HUES48 (cell line): ENCODE results near the gene YWHAB.
"Not testable (repeated sequence)": the region's sequence is repeated elsewhere in the genome, so short reads cannot be mapped to it uniquely, and the experiment has no call there.

ENCODE experiments used
- H3K27ac ChIP-seq: one replicate; pipeline ENCODE4 v1.7.0; 2013; ENCODE audit warnings: low read depth, low read length, inconsistent platforms
- H3K27me3 ChIP-seq: 2 replicates; pipeline ENCODE4 v1.6.1; 2013; ENCODE audit warnings: mild to moderate bottlenecking, low read length; ENCODE audit not compliant: control insufficient read depth, insufficient read depth
- H3K36me3 ChIP-seq: 2 replicates; pipeline ENCODE4 v1.6.1; 2013; ENCODE audit warnings: low read length; ENCODE audit not compliant: control insufficient read depth, insufficient read depth
- H3K4me1 ChIP-seq: 2 replicates; pipeline ENCODE4 v1.6.1; 2013; ENCODE audit warnings: mild to moderate bottlenecking, low read length; ENCODE audit not compliant: control insufficient read depth, insufficient read depth
- H3K4me3 ChIP-seq: 2 replicates; pipeline ENCODE4 v1.5.1; 2013; ENCODE audit warnings: mild to moderate bottlenecking, low read depth, low read length
- H3K9ac ChIP-seq: 2 replicates; pipeline ENCODE4 v1.6.1; 2013; ENCODE audit warnings: mild to moderate bottlenecking, low read depth, low read length, moderate library complexity
- H3K9me3 ChIP-seq: 2 replicates; pipeline ENCODE4 v1.6.1; 2013; ENCODE audit warnings: low read length; ENCODE audit not compliant: control insufficient read depth, insufficient read depth

Gene YWHAB

DNA sequence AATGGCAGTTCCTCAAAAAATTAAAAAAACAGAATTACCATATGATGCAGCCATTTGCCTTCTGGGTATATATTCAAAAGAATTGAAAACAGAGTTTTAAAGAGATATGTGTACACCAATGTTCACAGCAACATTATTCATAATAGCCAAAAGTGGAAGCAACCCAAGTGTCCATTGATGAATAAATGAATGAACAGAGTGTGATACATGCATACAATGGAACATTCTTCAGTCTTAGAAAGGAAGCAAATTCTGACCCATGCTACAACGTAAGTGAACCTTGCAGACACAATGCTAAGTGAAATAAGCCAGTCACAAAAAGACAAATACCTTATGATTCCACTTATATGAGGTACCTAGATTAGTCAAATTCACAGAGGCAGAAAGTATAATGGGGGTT is 34.7 kb upstream of the YWHAB start:
- H3K9ac ChIP-seq = no peak overlapping the region
- no peaks in the 10 kb centered on the region for H3K36me3 ChIP-seq
- no peak overlapping the region for H3K4me3 ChIP-seq
- H3K4me1 ChIP-seq = peaks cover 5% of the 10 kb centered on the region
- no peak overlapping the region for H3K27ac ChIP-seq
- H3K27me3 ChIP-seq = no peaks in the 10 kb centered on the region
- H3K9me3 ChIP-seq = no peaks in the 10 kb centered on the region

GRCh38 chr20:44851545-44851944 is 34.0 kb upstream of the YWHAB start:
- no peak overlapping the region for H3K9ac ChIP-seq
- no peak overlapping the region for H3K4me3 ChIP-seq
- no peak overlapping the region for H3K27ac ChIP-seq
- no peaks in the 10 kb centered on the region for H3K36me3 ChIP-seq
- peaks cover 5% of the 10 kb centered on the region for H3K4me1 ChIP-seq
- H3K9me3 ChIP-seq = no peaks in the 10 kb centered on the region
- no peaks in the 10 kb centered on the region for H3K27me3 ChIP-seq

GRCh38 chr20:44856442-44856841 is 29.1 kb upstream of the YWHAB start:
- Histone ChIP-seq H3K9me3 (no peaks in the 10 kb centered on the region), H3K9ac (no peak overlapping the region), H3K36me3 (no peaks in the 10 kb centered on the region), H3K4me1 (no peaks in the 10 kb centered on the region; the same call in 1 of the 2 replicates), H3K27ac (no peak overlapping the region), H3K27me3 (no peaks in the 10 kb centered on the region), H3K4me3 (no peak overlapping the region)

DNA sequence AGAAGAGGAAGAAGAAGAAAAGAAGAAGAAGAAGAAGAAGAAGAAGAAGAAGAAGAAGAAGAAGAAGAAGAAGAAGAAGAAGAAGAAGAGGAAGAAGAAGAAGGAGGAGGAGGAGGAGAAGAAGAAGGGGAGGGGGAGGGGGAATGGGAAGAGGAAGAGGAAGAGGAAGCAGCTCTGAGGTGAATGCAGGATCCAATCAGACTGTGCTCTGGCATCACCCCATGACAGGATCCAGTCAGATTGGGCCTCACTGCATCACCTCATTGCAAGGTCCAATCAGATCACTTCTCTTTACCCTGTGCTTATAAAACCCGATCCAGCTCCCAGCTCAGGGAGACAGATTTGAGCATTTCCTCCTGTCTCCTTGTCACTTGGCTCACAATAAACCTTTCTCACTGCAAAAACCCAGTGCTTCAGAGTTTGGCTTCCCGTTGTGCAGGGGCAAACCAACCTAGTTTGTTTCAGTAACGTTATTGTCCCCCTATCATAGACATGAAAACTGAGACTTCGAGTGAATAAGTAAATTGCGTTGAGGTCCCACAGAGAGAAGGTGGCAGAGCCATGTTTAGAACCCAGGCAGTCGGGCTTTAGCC is 28.6 kb upstream of the YWHAB start:
- no peaks in the 10 kb centered on the region for H3K4me1 ChIP-seq
- no peak overlapping the region for H3K9ac ChIP-seq
- no peak overlapping the region for H3K4me3 ChIP-seq
- no peak overlapping the region for H3K27ac ChIP-seq
- no peaks in the 10 kb centered on the region for H3K36me3 ChIP-seq
- H3K9me3 ChIP-seq = no peaks in the 10 kb centered on the region
- no peaks in the 10 kb centered on the region for H3K27me3 ChIP-seq

DNA sequence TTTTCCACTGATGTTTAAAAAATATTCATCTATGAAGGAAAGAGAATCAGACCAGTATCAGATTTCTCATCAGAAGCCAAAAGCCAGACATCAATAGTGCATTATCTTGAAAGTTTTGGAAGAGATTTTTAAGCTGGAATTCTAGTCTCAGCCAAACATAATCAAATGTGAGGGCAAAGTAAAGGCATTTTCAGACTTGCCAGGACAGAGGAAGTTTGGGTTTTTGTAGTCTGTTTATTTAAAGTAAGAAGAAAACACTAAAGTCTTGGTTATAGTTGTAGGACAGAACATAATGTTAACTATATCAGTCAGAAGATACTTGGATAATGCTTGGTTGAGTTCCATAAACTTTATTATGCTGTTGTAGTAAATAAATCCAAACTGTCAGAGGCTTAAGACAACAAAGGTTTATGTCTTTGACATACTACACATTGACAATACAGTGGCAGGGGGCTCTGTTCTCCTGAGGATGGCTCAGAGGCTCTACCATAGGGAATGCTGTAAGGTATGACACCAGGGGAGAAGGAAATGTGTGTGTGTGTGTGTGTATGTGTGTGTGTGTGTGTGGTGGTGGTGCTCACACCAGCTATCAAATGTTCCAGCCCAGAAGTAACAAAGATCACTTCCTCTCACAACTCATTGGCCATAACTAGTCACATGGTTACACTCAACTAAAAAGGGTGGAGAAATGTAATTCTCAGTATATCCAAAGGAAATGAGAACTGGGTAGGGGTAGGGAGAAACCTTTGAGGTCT is 26.7 kb upstream of the YWHAB start:
- no peaks in the 10 kb centered on the region for H3K4me1 ChIP-seq
- no peaks in the 10 kb centered on the region for H3K27me3 ChIP-seq
- H3K9me3 ChIP-seq = no peaks in the 10 kb centered on the region
- H3K27ac ChIP-seq = no peak overlapping the region
- H3K36me3 ChIP-seq = no peaks in the 10 kb centered on the region
- H3K9ac ChIP-seq = no peak overlapping the region
- H3K4me3 ChIP-seq = no peak overlapping the region

- Histone ChIP-seq H3K4me3 (no peak overlapping the region), H3K27me3 (no peaks in the 10 kb centered on the region), H3K9me3 (no peaks in the 10 kb centered on the region), H3K27ac (no peak overlapping the region), H3K9ac (no peak overlapping the region), H3K4me1 (no peaks in the 10 kb centered on the region), H3K36me3 (no peaks in the 10 kb centered on the region)
Observed at GRCh38 chr20:44861531-44862006, 23.9 kb upstream of the YWHAB start.

DNA sequence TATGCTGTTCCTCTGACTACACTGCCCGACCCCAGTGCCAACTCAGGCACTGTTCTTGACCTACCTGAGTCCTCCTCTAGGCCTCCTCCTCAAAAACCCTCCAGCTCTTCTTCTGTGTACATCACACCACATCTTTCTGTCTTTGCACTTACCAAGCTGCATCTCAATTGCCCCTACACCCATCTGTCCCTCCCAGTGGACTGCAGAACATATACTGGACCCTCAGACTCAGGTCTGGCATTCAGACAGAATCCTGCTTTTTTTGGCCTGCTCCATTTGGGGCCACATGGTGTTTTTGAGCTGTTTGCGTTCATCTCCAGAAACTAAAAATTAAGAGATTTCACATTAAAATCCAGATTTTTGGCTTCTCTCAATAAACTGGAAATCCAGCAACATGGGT is 23.2 kb upstream of the YWHAB start:
- Histone ChIP-seq H3K27me3 (no peaks in the 10 kb centered on the region), H3K9me3 (no peaks in the 10 kb centered on the region), H3K4me3 (no peak overlapping the region), H3K4me1 (no peaks in the 10 kb centered on the region), H3K9ac (no peak overlapping the region), H3K36me3 (no peaks in the 10 kb centered on the region), H3K27ac (no peak overlapping the region)

DNA sequence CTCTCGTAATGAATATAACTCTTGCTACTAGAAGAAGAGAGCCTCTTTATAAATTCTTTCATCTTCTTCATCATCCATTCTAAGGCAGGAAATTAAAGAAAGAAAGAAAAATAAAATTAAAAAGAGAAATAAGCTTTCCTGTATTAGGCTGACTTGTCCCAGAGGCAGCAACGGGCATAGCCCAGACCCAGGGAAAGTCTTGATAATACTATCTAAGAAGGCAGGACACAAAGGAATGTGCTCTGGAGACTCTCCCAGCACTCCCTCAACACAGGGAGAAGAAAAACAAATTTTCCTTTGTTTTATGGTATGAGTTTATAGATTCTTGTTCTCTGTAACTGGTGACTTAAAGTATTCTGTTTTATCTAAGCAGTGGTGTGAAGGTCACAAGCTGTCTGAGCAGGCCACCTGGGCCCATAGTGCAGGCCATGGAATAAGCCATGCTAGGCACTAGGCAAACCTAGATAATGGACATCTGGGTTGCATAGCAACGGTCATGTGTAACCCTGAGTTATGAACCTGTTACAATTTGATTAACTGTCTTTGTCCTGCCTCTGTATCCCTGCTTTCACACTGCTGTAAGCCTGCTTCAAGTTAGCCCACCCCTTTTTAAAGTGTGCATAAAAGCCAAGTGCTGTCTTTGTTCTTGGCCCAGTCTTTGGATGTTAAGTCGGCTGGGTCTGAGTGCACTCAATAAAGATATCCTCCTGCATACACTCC is 22.0 kb upstream of the YWHAB start:
- H3K27me3 ChIP-seq, H3K9me3 ChIP-seq, H3K4me3 ChIP-seq, H3K9ac ChIP-seq, H3K36me3 ChIP-seq, H3K27ac ChIP-seq, H3K4me1 ChIP-seq: not testable (repeated sequence)

DNA sequence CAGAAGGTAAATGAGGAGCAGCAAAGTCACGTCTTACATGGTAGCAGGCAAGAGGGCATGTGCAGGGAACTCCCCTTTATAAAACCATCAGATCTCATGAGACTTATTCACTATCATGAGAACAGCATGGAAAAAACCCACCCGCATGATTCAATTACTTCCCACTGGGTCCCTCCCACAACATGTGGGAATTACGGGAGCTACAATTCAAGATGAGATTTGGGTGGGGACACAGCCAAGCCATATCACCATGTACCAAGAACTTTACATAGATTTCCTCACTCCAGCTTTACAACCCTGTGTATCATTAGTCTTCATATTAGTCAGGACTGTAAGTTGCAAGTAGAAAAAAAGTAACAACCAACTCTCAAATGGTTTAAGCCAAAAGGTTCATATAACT is 21.0 kb upstream of the YWHAB start:
- not testable (repeated sequence) for H3K27me3 ChIP-seq, H3K9me3 ChIP-seq, H3K4me1 ChIP-seq, H3K9ac ChIP-seq, H3K4me3 ChIP-seq, H3K36me3 ChIP-seq, H3K27ac ChIP-seq

DNA sequence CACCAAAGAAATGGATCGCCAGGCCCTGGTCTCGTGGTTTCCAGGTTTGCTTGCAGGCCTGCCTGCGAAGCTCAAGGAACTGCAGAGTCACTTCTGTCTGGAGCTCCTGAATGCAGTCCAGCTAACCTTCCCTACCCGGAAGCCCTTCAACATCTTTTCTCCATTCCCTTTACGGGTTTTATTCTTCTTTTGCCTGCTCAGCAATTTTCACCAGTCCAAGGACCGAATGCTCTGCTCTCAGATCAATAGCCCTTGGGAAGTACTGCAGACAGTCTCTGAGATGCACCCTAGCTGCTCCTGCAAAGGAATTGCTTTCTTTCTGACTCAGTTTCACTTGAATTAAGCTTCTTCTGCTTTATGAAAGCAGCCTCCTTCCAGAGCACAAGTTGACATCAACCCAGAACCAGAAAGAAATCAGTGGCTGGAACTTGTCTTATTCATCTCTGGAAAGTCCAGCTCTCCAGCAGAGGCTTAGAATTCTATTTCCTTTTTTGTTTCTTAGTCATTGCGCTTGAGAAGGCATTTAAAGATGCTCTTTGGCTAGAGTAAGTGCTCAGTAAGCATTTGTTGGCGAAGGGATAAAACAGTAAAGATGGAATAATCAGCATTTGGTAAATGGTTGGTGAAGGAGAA is 18.7 kb upstream of the YWHAB start:
- Histone ChIP-seq H3K9ac (no peak overlapping the region), H3K36me3 (no peaks in the 10 kb centered on the region), H3K4me3 (no peak overlapping the region)

GRCh38 chr20:44869471-44869870 is 16.0 kb upstream of the YWHAB start:
- no peak overlapping the region for H3K27ac ChIP-seq
- no peaks in the 10 kb centered on the region for H3K36me3 ChIP-seq
- H3K9me3 ChIP-seq = no peaks in the 10 kb centered on the region
- no peak overlapping the region for H3K9ac ChIP-seq
- no peak overlapping the region for H3K4me3 ChIP-seq
- H3K27me3 ChIP-seq = no peaks in the 10 kb centered on the region
- no peaks in the 10 kb centered on the region for H3K4me1 ChIP-seq

More for the DNA sequence above, 18.7 kb upstream of the YWHAB start:
- Histone ChIP-seq H3K27me3 (no peaks in the 10 kb centered on the region), H3K4me1 (no peaks in the 10 kb centered on the region), H3K9me3 (no peaks in the 10 kb centered on the region), H3K27ac (no peak overlapping the region)
